WTC11 (cell line): ENCODE results near the gene LYRM1. TPM values are rescaled to one million over a fixed set of nuclear protein-coding genes. Genes with fewer than 3 reads are reported as not detected.

ENCODE experiments used
- ATAC-seq: fragments of 200-7000 bp; cut with Tn5 transposase; 2 replicates; pipeline ENCODE4 v1.10.0; 2021; ENCODE audit warnings: mild to moderate bottlenecking, moderate library complexity
- CTCF ChIA-PET: fragments of 300-600 bp; sonication (Branson Sonifier 250); formaldehyde crosslinking; loops from one replicate; lab custom pipeline; 2021; ENCODE audit warnings: antibody characterized with exemption; lab: Charles Lee
- POLR2A ChIA-PET: fragments of 350-600 bp; sonication (Branson Sonifier 250); formaldehyde crosslinking; loops from one replicate; lab custom pipeline; 2021; ENCODE audit warnings: antibody characterized with exemption; lab: Charles Lee
- DNase-seq: peaks from one replicate; pipeline ENCODE4 v3.0.0; 2021; ENCODE audit warnings: low spot score
- H3K27ac Mint-ChIP-seq: 2 replicates; pipeline ENCODE4 v1.8.0; 2021; ENCODE audit warnings: mixed read lengths
- H3K27me3 Mint-ChIP-seq: 2 replicates; pipeline ENCODE4 v1.8.0; 2021; ENCODE audit warnings: low read depth, mild to moderate bottlenecking, moderate library complexity, mixed read lengths
- H3K36me3 Mint-ChIP-seq: 2 replicates; pipeline ENCODE4 v1.8.0; 2021; ENCODE audit warnings: mixed read lengths
- H3K4me1 Mint-ChIP-seq: 2 replicates; pipeline ENCODE4 v1.8.0; 2022; ENCODE audit warnings: mixed read lengths
- H3K4me3 Mint-ChIP-seq: 2 replicates; pipeline ENCODE4 v1.8.0; 2021; ENCODE audit warnings: mild to moderate bottlenecking, moderate library complexity, mixed read lengths
- H3K9me3 Mint-ChIP-seq: 2 replicates; pipeline ENCODE4 v1.8.0; 2021; ENCODE audit warnings: mixed read lengths
- ATF1 ChIP-seq: sonication (generic); formaldehyde crosslinking; IDR thresholded peaks from 2 replicates; pipeline ENCODE4 v1.8.1; 2023; ENCODE audit warnings: mild to moderate bottlenecking, moderate library complexity, missing genetic modification reagents
- CREB1 ChIP-seq: sonication (generic); formaldehyde crosslinking; IDR thresholded peaks from 2 replicates; pipeline ENCODE4 v1.8.0; 2023; ENCODE audit warnings: mild to moderate bottlenecking, missing genetic modification reagents
- CREM ChIP-seq: sonication (generic); formaldehyde crosslinking; IDR thresholded peaks from 2 replicates; pipeline ENCODE4 v1.8.1; 2022; ENCODE audit warnings: mild to moderate bottlenecking, missing genetic modification reagents, moderate library complexity
- FOXJ3 ChIP-seq: sonication (generic); formaldehyde crosslinking; IDR thresholded peaks from 2 replicates; pipeline ENCODE4 v1.9.0; 2021; ENCODE audit warnings: missing genetic modification reagents, mild to moderate bottlenecking, borderline replicate concordance
- HMGA2 ChIP-seq: fragments of 250-450 bp; sonication (Bioruptor Pico); IDR thresholded peaks from 2 replicates; pipeline ENCODE4 v1.4.0; 2021; ENCODE audit warnings: mild to moderate bottlenecking, moderate library complexity
- JAZF1 ChIP-seq: fragments of 250-450 bp; sonication (Bioruptor Pico); IDR thresholded peaks from 2 replicates; pipeline ENCODE4 v1.9.0; 2021; ENCODE audit warnings: moderate library complexity, mild to moderate bottlenecking, inconsistent platforms
- PRRX2 ChIP-seq: fragments of 250-450 bp; sonication (Bioruptor Pico); IDR thresholded peaks from 2 replicates; pipeline ENCODE4 v1.8.0; 2021; ENCODE audit warnings: mild to moderate bottlenecking
- RELA ChIP-seq: sonication (generic); formaldehyde crosslinking; IDR thresholded peaks from 2 replicates; pipeline ENCODE4 v1.8.1; 2022; ENCODE audit warnings: missing genetic modification reagents, mild to moderate bottlenecking, borderline replicate concordance
- SMAD3 ChIP-seq: sonication (generic); formaldehyde crosslinking; IDR thresholded peaks from 2 replicates; pipeline ENCODE4 v1.8.0; 2022; ENCODE audit warnings: missing genetic modification reagents, mild to moderate bottlenecking, borderline replicate concordance
- TCF7 ChIP-seq: sonication (generic); formaldehyde crosslinking; IDR thresholded peaks from 2 replicates; pipeline ENCODE4 v1.8.0; 2022; ENCODE audit warnings: mild to moderate bottlenecking, low read depth, missing genetic modification reagents, moderate library complexity
- TP53 ChIP-seq: sonication (generic); formaldehyde crosslinking; IDR thresholded peaks from 2 replicates; pipeline ENCODE4 v1.8.1; 2023; ENCODE audit warnings: mild to moderate bottlenecking, missing genetic modification reagents
- ZNF138 ChIP-seq: sonication (generic); formaldehyde crosslinking; conservative IDR thresholded peaks from 2 replicates; pipeline ENCODE4 v1.8.1; 2022; ENCODE audit warnings: mild to moderate bottlenecking, moderate library complexity, missing genetic modification reagents
- ZNF232 ChIP-seq: sonication (generic); formaldehyde crosslinking; IDR thresholded peaks from 2 replicates; pipeline ENCODE4 v1.8.0; 2022; ENCODE audit warnings: mild to moderate bottlenecking, missing genetic modification reagents
- ZNF263 ChIP-seq: sonication (generic); formaldehyde crosslinking; IDR thresholded peaks from 2 replicates; pipeline ENCODE4 v1.8.1; 2022; ENCODE audit warnings: low read depth, mild to moderate bottlenecking, moderate library complexity, missing genetic modification reagents
- ZNF396 ChIP-seq: fragments of 250-450 bp; sonication (Bioruptor Pico); IDR thresholded peaks from 2 replicates; pipeline ENCODE4 v1.8.0; 2021; ENCODE audit warnings: mild to moderate bottlenecking, moderate library complexity, borderline replicate concordance
- ZNF423 ChIP-seq: fragments of 250-450 bp; sonication (Bioruptor Pico); IDR thresholded peaks from 2 replicates; pipeline ENCODE4 v2.1.2; 2022; ENCODE audit warnings: mild to moderate bottlenecking, moderate library complexity
- total RNA-seq: library from RNA; stranded (reverse); gene quantifications from 3 replicates; pipeline ENCODE4 v1.2.3, GENCODE V29; 2021
- TF ChIP-seq, protein P1 (sequence below): sonication (generic); formaldehyde crosslinking; IDR thresholded peaks from 2 replicates; pipeline ENCODE4 v1.8.1; 2023; ENCODE audit warnings: mild to moderate bottlenecking, moderate library complexity, missing genetic modification reagents
- TF ChIP-seq, protein P2 (sequence below): sonication (generic); formaldehyde crosslinking; IDR thresholded peaks from 2 replicates; pipeline ENCODE4 v1.8.1; 2023; ENCODE audit warnings: mild to moderate bottlenecking, missing genetic modification reagents
- TF ChIP-seq, protein P3 (sequence below): fragments of 250-450 bp; sonication (Bioruptor Pico); IDR thresholded peaks from 2 replicates; pipeline ENCODE4 v1.9.0; 2021; ENCODE audit warnings: mild to moderate bottlenecking, borderline replicate concordance
- TF ChIP-seq, protein P4 (sequence below): fragments of 250-450 bp; sonication (Bioruptor Pico); IDR thresholded peaks from 2 replicates; pipeline ENCODE4 v1.9.0; 2021; ENCODE audit warnings: mild to moderate bottlenecking

The LYRM1 gene
- total RNA-seq, 1 experiment from 2014 or later: 11.4 TPM

DNA sequence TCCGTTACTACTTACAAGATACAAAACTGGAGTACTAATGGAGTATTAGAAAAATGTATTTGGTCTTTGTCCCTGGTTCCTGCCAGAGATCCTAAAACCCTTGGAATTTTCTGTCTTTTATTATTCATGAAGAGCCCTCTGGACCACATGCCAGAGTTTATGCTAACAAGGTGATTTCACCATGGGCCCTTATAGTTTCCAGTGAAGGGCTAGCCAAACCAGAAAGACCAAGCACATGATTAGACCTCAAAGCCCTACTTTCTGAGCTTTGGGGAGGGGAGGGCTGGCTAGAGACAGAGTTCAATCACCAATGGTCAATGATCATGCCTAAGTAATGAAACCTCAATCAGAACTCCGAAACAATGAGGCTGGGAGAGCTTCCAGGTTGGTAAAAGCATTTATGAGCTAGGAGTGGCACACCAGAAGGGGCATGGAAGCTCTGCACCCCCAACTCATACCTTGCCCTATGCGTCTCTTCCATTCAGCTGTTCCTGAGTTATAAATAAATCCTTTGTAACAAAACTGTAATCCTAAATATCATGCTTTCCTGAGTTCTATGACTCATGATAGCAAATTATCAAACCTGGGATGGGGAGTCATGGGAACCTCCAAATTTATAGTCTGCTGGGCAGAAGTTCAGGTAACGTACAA, 10.8 kb upstream of the LYRM1 start:
- Mint-ChIP-seq H3K27ac (peak overlapping the region; percentile 94), H3K4me3 (peak overlapping the region; percentile 35), H3K9me3 (no peaks in the 10 kb centered on the region), H3K4me1 (peaks cover 18% of the 10 kb centered on the region), H3K36me3 (peaks cover 4% of the 10 kb centered on the region; the same call in 1 of the 2 replicates), H3K27me3 (no peaks in the 10 kb centered on the region)
- DNase-seq: no peak
- ChIA-PET CTCF (interaction anchor here (0.8 to 1.3 kb wide), 5 partner anchors 8 to 39 kb away, joined by 3 read pairs; partner anchors contain the start of gene DCUN1D3), POLR2A (interaction anchor here (0.6 to 1.5 kb wide), 2 partner anchors 11 to 68 kb away, joined by 5 to 9 read pairs; partner anchors contain the start of genes DCUN1D3 and LYRM1)
- ATAC-seq: peak; percentile 76
- no peak for TF ChIP-seq TCF7
- TF ChIP-seq PRRX2 (CRISPR knock-in tag): no peak
- no peak for TF ChIP-seq ZNF138 (CRISPR knock-in tag)
- no peak for TF ChIP-seq ZNF396 (CRISPR knock-in tag)
- TF ChIP-seq CREM: no peak
- no peak for TF ChIP-seq ZNF232
- TF ChIP-seq HMGA2 (CRISPR knock-in tag): no peak
- no peak for TF ChIP-seq FOXJ3 (CRISPR knock-in tag)
- no peak for TF ChIP-seq TP53 (CRISPR knock-in tag)
- TF ChIP-seq, protein P1, sequence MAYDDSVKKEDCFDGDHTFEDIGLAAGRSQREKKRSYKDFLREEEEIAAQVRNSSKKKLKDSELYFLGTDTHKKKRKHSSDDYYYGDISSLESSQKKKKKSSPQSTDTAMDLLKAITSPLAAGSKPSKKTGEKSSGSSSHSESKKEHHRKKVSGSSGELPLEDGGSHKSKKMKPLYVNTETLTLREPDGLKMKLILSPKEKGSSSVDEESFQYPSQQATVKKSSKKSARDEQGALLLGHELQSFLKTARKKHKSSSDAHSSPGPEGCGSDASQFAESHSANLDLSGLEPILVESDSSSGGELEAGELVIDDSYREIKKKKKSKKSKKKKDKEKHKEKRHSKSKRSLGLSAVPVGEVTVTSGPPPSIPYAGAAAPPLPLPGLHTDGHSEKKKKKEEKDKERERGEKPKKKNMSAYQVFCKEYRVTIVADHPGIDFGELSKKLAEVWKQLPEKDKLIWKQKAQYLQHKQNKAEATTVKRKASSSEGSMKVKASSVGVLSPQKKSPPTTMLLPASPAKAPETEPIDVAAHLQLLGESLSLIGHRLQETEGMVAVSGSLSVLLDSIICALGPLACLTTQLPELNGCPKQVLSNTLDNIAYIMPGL (CRISPR knock-in tag): no peak
- TF ChIP-seq, protein P2, sequence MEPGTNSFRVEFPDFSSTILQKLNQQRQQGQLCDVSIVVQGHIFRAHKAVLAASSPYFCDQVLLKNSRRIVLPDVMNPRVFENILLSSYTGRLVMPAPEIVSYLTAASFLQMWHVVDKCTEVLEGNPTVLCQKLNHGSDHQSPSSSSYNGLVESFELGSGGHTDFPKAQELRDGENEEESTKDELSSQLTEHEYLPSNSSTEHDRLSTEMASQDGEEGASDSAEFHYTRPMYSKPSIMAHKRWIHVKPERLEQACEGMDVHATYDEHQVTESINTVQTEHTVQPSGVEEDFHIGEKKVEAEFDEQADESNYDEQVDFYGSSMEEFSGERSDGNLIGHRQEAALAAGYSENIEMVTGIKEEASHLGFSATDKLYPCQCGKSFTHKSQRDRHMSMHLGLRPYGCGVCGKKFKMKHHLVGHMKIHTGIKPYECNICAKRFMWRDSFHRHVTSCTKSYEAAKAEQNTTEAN (CRISPR knock-in tag): no peak
- TF ChIP-seq, protein P3, sequence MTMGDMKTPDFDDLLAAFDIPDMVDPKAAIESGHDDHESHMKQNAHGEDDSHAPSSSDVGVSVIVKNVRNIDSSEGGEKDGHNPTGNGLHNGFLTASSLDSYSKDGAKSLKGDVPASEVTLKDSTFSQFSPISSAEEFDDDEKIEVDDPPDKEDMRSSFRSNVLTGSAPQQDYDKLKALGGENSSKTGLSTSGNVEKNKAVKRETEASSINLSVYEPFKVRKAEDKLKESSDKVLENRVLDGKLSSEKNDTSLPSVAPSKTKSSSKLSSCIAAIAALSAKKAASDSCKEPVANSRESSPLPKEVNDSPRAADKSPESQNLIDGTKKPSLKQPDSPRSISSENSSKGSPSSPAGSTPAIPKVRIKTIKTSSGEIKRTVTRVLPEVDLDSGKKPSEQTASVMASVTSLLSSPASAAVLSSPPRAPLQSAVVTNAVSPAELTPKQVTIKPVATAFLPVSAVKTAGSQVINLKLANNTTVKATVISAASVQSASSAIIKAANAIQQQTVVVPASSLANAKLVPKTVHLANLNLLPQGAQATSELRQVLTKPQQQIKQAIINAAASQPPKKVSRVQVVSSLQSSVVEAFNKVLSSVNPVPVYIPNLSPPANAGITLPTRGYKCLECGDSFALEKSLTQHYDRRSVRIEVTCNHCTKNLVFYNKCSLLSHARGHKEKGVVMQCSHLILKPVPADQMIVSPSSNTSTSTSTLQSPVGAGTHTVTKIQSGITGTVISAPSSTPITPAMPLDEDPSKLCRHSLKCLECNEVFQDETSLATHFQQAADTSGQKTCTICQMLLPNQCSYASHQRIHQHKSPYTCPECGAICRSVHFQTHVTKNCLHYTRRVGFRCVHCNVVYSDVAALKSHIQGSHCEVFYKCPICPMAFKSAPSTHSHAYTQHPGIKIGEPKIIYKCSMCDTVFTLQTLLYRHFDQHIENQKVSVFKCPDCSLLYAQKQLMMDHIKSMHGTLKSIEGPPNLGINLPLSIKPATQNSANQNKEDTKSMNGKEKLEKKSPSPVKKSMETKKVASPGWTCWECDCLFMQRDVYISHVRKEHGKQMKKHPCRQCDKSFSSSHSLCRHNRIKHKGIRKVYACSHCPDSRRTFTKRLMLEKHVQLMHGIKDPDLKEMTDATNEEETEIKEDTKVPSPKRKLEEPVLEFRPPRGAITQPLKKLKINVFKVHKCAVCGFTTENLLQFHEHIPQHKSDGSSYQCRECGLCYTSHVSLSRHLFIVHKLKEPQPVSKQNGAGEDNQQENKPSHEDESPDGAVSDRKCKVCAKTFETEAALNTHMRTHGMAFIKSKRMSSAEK (CRISPR knock-in tag): no peak
- TF ChIP-seq SMAD3 (CRISPR knock-in tag): no peak
- no peak for TF ChIP-seq ZNF263
- TF ChIP-seq, protein P4, sequence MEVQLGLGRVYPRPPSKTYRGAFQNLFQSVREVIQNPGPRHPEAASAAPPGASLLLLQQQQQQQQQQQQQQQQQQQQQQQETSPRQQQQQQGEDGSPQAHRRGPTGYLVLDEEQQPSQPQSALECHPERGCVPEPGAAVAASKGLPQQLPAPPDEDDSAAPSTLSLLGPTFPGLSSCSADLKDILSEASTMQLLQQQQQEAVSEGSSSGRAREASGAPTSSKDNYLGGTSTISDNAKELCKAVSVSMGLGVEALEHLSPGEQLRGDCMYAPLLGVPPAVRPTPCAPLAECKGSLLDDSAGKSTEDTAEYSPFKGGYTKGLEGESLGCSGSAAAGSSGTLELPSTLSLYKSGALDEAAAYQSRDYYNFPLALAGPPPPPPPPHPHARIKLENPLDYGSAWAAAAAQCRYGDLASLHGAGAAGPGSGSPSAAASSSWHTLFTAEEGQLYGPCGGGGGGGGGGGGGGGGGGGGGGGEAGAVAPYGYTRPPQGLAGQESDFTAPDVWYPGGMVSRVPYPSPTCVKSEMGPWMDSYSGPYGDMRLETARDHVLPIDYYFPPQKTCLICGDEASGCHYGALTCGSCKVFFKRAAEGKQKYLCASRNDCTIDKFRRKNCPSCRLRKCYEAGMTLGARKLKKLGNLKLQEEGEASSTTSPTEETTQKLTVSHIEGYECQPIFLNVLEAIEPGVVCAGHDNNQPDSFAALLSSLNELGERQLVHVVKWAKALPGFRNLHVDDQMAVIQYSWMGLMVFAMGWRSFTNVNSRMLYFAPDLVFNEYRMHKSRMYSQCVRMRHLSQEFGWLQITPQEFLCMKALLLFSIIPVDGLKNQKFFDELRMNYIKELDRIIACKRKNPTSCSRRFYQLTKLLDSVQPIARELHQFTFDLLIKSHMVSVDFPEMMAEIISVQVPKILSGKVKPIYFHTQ (CRISPR knock-in tag): no peak
- no peak for TF ChIP-seq JAZF1 (CRISPR knock-in tag)
- TF ChIP-seq RELA: no peak
- no peak for TF ChIP-seq ATF1 (CRISPR knock-in tag)
- no peak for TF ChIP-seq CREB1 (CRISPR knock-in tag)
- TF ChIP-seq ZNF423 (CRISPR knock-in tag): no peak
